Right forelimb (tissue), 1 donor: ENCODE measurements around the gene METTL25.

ENCODE experiments used
- DNase-seq: peaks from one replicate; pipeline ENCODE4 v3.0.0-alpha.2; 2018

Gene METTL25

DNA sequence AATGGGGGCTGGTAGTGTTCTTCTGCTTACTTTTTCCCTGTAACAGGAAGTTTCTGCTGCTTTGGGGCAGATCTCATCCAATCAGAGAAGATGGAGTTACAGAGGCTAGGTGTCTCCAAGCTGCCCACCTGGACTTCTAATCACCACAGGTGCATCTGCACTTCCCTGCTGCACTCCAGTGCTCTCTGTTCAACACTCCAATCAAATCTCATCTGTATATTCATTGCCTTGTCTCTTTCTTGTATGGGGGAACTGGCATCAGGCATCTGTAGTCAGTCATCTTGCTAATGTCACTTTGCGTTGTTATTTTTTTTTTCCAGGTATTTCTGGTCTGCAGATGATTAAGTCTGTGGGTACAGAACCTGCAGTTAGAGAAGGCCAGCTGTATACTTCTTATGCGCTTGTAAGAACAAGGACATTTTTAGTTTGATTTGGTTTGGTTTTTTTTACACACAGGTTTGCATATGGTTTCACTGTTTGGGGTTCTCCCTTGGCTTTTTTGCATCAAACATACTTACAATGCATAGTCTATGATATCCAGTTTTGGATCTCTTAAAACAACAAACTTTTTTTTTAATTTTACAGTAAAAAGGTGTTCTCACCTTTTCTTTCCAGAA is 116.0 kb downstream of the METTL25 start:
- no peak for DNase-seq

DNA sequence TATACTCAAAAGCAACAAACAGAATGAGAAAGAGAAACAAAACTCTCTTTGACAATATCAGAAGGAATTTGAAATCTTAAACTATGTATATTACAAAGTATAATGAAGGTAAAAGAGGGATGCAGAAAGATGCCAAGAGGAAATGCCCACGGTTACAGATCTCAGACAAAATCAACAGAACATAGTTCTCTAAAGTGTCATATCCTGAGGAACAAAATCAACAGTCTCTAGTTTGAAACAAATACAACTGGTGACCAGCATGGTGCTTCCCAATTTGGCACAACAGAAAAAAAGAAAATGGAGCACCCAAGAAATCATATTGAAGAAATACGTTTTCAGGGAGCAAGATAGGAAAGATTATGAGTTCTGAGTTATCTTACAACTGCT is 116.5 kb downstream of the METTL25 start:
- no peak for DNase-seq

- no peak for DNase-seq
Measured at GRCh38 chr12:82475211-82475610, 116.9 kb downstream of the METTL25 start.

DNA sequence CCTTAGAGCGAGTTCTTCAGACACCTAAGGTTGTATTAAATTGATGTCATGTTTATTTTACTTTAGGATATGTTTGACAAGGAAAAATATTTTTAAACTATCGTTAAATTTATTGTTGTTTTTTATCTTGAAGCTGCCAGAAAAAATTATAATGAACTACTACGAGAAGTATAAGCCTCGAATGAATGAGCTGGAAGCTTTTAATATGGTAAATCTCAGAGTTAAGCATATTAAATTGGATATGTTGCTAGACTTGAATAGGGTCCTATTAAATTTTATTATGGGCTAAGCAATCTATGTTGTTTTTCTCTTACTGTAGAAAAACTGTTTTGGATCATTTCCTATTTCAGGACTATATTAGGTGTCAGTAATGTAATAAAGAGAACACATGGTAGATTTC is 118.2 kb downstream of the METTL25 start:
- no peak for DNase-seq

- no peak for DNase-seq
Measured at GRCh38 chr12:82479511-82479910, 121.2 kb downstream of the METTL25 start.

- DNase-seq: no peak
Measured at GRCh38 chr12:82480606-82481005, 122.3 kb downstream of the METTL25 start.

DNA sequence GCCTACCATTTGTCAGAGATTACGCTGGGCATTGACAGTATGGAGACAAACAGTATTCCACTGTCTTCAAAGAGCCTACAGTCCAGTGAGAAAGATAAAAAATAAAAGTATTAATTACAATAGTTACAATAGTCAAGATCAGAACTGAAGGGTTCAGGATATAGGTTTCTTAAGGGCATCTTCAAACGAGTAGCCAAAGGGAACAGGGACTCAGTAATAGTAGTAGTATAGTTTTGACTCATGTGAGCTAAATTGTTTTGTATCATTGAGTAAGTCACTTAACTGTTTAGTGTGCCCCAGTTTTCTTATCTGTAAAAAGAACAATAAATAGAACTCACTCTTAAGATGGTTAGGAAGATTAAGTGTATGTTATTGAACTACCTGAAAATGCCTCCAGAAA is 123.6 kb downstream of the METTL25 start:
- DNase-seq: no peak

DNA sequence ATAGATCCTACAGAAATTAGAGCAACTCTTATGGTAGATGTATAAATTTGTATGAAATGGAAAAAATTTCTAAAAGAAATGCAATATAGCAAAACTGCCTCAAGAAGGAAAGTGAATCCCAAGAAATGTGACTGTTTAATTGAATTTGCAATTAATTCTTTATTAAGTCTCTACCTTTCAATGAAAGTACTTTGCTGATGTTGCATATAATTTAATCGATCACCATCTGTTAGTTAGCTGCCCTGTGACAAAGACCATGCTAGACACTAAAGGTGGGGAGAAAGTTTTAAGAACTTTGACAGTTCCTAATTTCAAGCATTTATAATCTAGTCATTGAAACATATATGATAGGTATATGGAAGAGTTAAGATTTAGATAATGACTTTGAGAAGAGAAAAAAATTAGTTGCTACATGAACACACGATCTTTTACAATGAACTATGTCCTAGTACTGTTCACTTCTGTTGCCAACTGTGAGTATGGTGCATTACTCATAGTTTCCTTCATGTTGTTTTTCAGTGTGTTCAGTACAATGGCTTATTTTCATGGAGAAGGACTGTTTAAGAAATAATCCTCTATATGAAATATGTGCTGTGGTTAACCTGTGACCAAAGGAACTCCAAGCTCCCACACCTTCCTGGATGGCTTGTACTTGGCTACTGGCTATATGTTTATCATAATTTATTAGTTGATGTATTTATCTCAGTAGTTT is 128.4 kb downstream of the METTL25 start:
- DNase-seq: no peak

DNA sequence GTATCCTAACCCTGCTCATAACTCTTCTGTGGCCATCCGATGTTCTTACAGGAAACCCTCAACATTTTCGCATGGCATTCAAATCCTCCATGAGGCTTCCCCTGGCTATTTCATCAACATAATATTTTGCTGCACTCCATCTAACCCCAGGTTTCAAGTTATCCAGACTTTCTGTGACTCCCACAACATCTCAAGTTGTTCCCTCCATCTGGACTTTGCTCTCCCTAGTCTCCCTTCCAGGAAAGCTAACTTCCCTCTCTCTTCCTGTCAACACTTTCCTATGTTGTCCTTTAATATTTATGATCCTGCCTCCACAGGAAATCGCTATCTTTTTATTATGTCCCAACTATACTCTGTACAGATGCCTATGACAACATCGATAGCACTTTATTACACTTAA is 146.1 kb downstream of the METTL25 start:
- no peak for DNase-seq

- DNase-seq: no peak
Measured at GRCh38 chr12:82505150-82505549, 146.8 kb downstream of the METTL25 start.

DNA sequence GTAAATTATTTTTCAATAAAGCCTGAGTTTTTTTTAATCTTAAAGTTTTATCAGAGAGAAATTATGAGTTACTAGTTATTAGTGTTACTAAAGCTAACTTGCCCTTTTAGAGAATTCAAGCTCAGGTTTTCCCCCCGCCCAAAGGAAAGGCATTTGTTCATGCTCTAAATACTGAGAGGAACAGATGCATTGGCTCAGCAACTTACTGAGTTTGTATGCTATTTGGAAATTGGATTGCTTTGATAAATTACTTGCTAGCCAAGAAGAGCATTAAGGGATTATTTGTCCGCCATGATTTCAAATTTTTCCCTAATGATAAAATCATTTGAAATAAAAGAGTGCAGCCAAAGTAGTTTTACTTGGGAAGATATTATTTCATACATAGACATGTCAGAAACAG is 149.4 kb downstream of the METTL25 start:
- DNase-seq: no peak

DNA sequence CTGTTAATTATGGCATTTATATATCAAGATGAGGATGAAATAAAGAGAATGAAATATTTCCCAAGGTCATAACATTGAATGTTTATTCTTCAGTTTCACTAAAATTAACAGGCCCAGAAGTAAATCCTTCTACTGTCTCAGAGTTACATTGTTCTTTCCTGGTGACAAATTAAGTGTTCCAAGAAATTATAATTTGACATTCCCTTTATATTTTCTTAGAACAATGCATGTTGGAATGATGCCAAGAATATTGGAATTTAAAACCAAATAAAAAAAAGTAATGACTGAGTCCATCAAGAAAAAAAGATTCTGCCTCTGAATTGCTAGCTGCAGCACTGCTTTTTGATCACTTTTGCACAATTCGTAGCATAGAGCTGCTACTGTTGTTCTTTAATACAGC is 152.1 kb downstream of the METTL25 start:
- DNase-seq: no peak

DNA sequence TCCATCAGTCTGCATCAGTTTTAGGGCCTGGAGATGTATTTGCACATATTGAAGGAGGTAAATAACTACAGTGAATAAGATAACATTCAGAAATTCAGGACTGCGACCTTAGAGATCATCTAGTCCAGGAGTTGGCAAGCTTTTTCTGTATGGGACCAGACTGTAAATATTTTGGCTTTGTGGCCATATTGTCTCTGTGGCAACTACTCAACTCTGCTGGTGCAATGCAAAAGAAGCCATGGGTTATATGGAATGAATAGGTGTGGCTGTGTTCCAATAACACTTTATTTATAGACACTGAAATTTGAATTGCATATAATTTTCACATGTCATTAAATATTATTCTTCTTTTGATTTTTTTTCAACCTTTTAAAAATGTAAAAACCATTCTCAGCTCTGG is 156.6 kb downstream of the METTL25 start:
- no peak for DNase-seq

DNA sequence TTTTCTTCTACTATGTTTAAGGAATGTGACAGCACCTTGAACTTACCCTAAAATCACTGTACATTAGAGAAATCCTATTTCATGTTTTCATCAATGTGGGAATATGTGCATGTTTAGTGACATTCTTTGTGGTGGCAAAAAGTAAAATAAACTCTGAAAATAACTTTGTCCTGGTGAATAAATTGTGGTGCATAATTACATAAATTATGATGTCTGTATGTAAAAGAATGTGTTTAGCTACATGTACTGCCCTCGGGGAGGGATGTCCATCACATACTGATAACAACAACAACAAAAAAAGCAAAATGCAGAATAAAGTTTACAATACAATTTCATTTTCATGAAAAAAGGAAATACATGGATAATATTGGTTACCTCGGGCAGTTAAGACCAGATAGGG is 157.3 kb downstream of the METTL25 start:
- no peak for DNase-seq

- no peak for DNase-seq
Measured at GRCh38 chr12:82517027-82517426, 158.7 kb downstream of the METTL25 start.

GRCh38 chr12:82517808-82518207 is 159.5 kb downstream of the METTL25 start:
- DNase-seq: no peak

- no peak for DNase-seq
Measured at GRCh38 chr12:82519510-82519909, 161.2 kb downstream of the METTL25 start.

- DNase-seq: no peak
Measured at GRCh38 chr12:82522285-82522684, 164.0 kb downstream of the METTL25 start.

- DNase-seq: no peak
Measured at GRCh38 chr12:82522762-82523161, 164.4 kb downstream of the METTL25 start.

GRCh38 chr12:82523996-82524395 is 165.7 kb downstream of the METTL25 start:
- no peak for DNase-seq

GRCh38 chr12:82524641-82525040 is 166.3 kb downstream of the METTL25 start:
- no peak for DNase-seq

DNA sequence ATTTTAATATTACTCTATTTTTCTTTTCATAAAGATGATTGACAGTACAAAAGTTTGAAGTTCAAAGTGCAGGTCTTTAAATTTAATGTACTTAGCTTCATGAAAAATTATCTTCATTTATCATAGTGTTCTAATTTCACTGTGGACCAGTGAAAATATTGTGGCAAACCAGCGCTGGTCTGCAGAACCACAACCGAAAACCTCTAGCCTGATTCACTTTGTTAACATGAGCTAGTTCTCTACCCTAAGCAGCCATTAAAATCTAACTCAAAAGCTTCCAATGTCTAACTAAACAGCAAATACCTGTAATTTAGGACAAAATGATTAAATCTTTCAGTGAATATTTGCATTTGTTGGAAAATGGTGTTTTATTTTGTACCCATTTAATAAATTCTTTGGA is 167.3 kb downstream of the METTL25 start:
- DNase-seq: no peak

- peak; percentile 55 for DNase-seq
Measured at GRCh38 chr12:82527165-82527780, 168.9 kb downstream of the METTL25 start.
